CD4-positive, alpha-beta T cell (primary cell): ENCODE data around the gene USP12. TPM values are rescaled to one million over a fixed set of nuclear protein-coding genes. Genes with fewer than 3 reads are reported as not detected.

Source experiments
- ATAC-seq: fragments of 200-7000 bp; cut with Tn5 transposase; one replicate; pipeline ENCODE4 v1.10.0; 2022; ENCODE audit warnings: mild to moderate bottlenecking; ENCODE audit not compliant: poor library complexity
- CTCF ChIA-PET: fragments of 350-600 bp; sonication (Branson Sonifier 250); formaldehyde crosslinking; loops from one replicate; lab custom pipeline; 2021; ENCODE audit warnings: antibody characterized with exemption, inconsistent platforms; lab: Charles Lee
- POLR2A ChIA-PET: fragments of 350-600 bp; sonication (Branson Sonifier 250); formaldehyde crosslinking; loops from one replicate; lab custom pipeline; 2021; ENCODE audit warnings: antibody characterized with exemption, inconsistent platforms; lab: Charles Lee
- DNase-seq, 14 experiments: peaks; one replicate each; pipeline ENCODE4 v3.0.0-alpha.2; 2013 to 2020; ENCODE audit warnings: mixed read lengths in 2 of 14
- H3K27ac ChIP-seq, 2 donors: one replicate each; pipeline versions ENCODE4 v1.5.1 to v1.7.0; 2013; ENCODE audit warnings: low read length in 2 of 2, low read depth in 1 of 2, mild to moderate bottlenecking in 1 of 2
- H3K27me3 ChIP-seq, 2 experiments: 1 replicate in 1 of 2; 2 replicates in 1 of 2; pipeline versions ENCODE4 v1.6.1 to v1.7.0; 2013; ENCODE audit warnings: low read length in 2 of 2, control low read depth in 1 of 2, mild to moderate bottlenecking in 1 of 2, moderate library complexity in 1 of 2; ENCODE audit not compliant: insufficient read depth in 2 of 2, control insufficient read depth in 1 of 2
- H3K36me3 ChIP-seq: one replicate; pipeline ENCODE4 v1.6.1; 2013; ENCODE audit warnings: low read length, control low read depth; ENCODE audit not compliant: insufficient read depth
- H3K4me1 ChIP-seq: one replicate; pipeline ENCODE4 v1.6.1; 2013; ENCODE audit warnings: low read length, control low read depth; ENCODE audit not compliant: insufficient read depth
- H3K4me3 ChIP-seq: one replicate; pipeline ENCODE4 v1.5.1; 2013; ENCODE audit warnings: mild to moderate bottlenecking, low read length, moderate library complexity
- H3K9me3 ChIP-seq, 2 experiments: 1 replicate in 1 of 2; 2 replicates in 1 of 2; pipeline versions ENCODE4 v1.6.1 to v1.7.0; 2013; ENCODE audit warnings: low read length in 2 of 2, mild to moderate bottlenecking in 2 of 2, control low read depth in 1 of 2, moderate library complexity in 1 of 2; ENCODE audit not compliant: control insufficient read depth in 1 of 2, insufficient read depth in 1 of 2
- H3K27ac Mint-ChIP-seq: one replicate; pipeline ENCODE4 v1.8.0; 2020; ENCODE audit warnings: mixed read lengths
- H3K27me3 Mint-ChIP-seq: one replicate; pipeline ENCODE4 v1.8.0; 2021; ENCODE audit warnings: mixed read lengths
- H3K36me3 Mint-ChIP-seq: one replicate; pipeline ENCODE4 v1.8.0; 2021; ENCODE audit warnings: low read depth, mixed read lengths
- H3K4me1 Mint-ChIP-seq: one replicate; pipeline ENCODE4 v1.8.0; 2021; ENCODE audit warnings: low read depth, mixed read lengths
- H3K4me3 Mint-ChIP-seq: one replicate; pipeline ENCODE4 v1.8.0; 2020; ENCODE audit warnings: mild to moderate bottlenecking, mixed read lengths
- H3K9me3 Mint-ChIP-seq: one replicate; pipeline ENCODE4 v1.8.0; 2020; ENCODE audit warnings: mixed read lengths
- CTCF ChIP-seq: fragments of 200-600 bp; IDR thresholded peaks from one replicate; pipeline ENCODE4 v1.8.0; 2022; ENCODE audit warnings: antibody characterized with exemption, mild to moderate bottlenecking
- intact Hi-C, 2 experiments: fragments of 100-400 bp; cut with DNase I in 1 of 2; cut with micrococcal nuclease in 1 of 2; formaldehyde crosslinking; loops; one replicate each; pipeline versions ENCODE4 v1.15.1 to v1.9.0; 2023 to 2025; cut with DNase I, micrococcal nuclease
- total RNA-seq, 174 experiments: library from RNA in 2 of 174; stranded (reverse) in 2 of 174; gene quantifications; one replicate each; pipeline ENCODE4 v1.2.3 and lab custom pipeline; 2021 to 2026

Gene USP12
- total RNA-seq, 2 experiments from 2014 or later: 56.9 to 58.8 TPM

GRCh38 chr13:27053902-27054595 is 117.6 kb downstream of the USP12 start:
- no peak for ATAC-seq
- intact Hi-C loops: no loop called here
- Mint-ChIP-seq H3K27me3 (no peaks in the 10 kb centered on the region), H3K4me3 (no peak overlapping the region), H3K36me3 (no peaks in the 10 kb centered on the region), H3K27ac (no peak overlapping the region), H3K4me1 (peaks cover 8% of the 10 kb centered on the region), H3K9me3 (no peaks in the 10 kb centered on the region)
- H3K4me1 ChIP-seq: no peaks in the 10 kb centered on the region
- H3K4me3 ChIP-seq: no peak overlapping the region
- H3K27ac ChIP-seq: no peak overlapping the region
- no peak for DNase-seq
- H3K9me3 ChIP-seq: peaks cover 0 to 4% of the 10 kb centered on the region in 2 experiments
- POLR2A ChIA-PET: no interaction called here
- H3K27me3 ChIP-seq: no peaks in the 10 kb centered on the region
- no peak for TF ChIP-seq CTCF
- peaks cover under 1% of the 10 kb centered on the region for H3K36me3 ChIP-seq
- CTCF ChIA-PET: no interaction called here

GRCh38 chr13:27053210-27053884 is 118.3 kb downstream of the USP12 start:
- Mint-ChIP-seq H3K4me3 (no peak overlapping the region), H3K27me3 (no peaks in the 10 kb centered on the region), H3K36me3 (no peaks in the 10 kb centered on the region), H3K27ac (no peak overlapping the region), H3K4me1 (peaks cover 8% of the 10 kb centered on the region), H3K9me3 (no peaks in the 10 kb centered on the region)
- DNase-seq (no peak), ATAC-seq (no peak)
- H3K27me3 ChIP-seq: no peaks in the 10 kb centered on the region
- intact Hi-C loops: no loop called here
- no peak overlapping the region for H3K27ac ChIP-seq
- H3K36me3 ChIP-seq: no peaks in the 10 kb centered on the region
- H3K4me1 ChIP-seq: no peaks in the 10 kb centered on the region
- ChIA-PET CTCF (no interaction called here), POLR2A (no interaction called here)
- TF ChIP-seq CTCF: no peak
- H3K9me3 ChIP-seq: peaks cover 0 to 4% of the 10 kb centered on the region in 2 experiments
- H3K4me3 ChIP-seq: no peak overlapping the region

- H3K9me3 ChIP-seq: peaks cover 0 to 4% of the 10 kb centered on the region in 2 experiments
- Mint-ChIP-seq H3K27me3 (no peaks in the 10 kb centered on the region), H3K36me3 (no peaks in the 10 kb centered on the region), H3K4me3 (no peak overlapping the region), H3K27ac (no peak overlapping the region), H3K9me3 (no peaks in the 10 kb centered on the region), H3K4me1 (peaks cover 8% of the 10 kb centered on the region)
- TF ChIP-seq CTCF: no peak
- H3K4me1 ChIP-seq: no peaks in the 10 kb centered on the region
- intact Hi-C loops: no loop called here
- DNase-seq (no peak), ATAC-seq (no peak)
- no peak overlapping the region for H3K4me3 ChIP-seq
- H3K27me3 ChIP-seq: no peaks in the 10 kb centered on the region
- no peak overlapping the region for H3K27ac ChIP-seq
- POLR2A ChIA-PET: no interaction called here
- no peaks in the 10 kb centered on the region for H3K36me3 ChIP-seq
- CTCF ChIA-PET: no interaction called here
Measured at GRCh38 chr13:27052551-27053208, 118.9 kb downstream of the USP12 start.
